Neural crest cell (in vitro differentiated cells): ENCODE measurements around the gene ST7. TPM values are rescaled to one million over a fixed set of nuclear protein-coding genes. Genes with fewer than 3 reads are reported as not detected.

Experiments
- DNase-seq: peaks from one replicate; pipeline ENCODE4 v3.0.0; 2021; ENCODE audit warnings: low read depth, mixed read lengths, low spot score
- H3K27ac Mint-ChIP-seq: one replicate; pipeline ENCODE4 v1.8.0; 2021; ENCODE audit warnings: mild to moderate bottlenecking, mixed read lengths; ENCODE audit not compliant: unreplicated experiment
- H3K27me3 Mint-ChIP-seq: 2 replicates; pipeline ENCODE4 v1.8.0; 2021; ENCODE audit warnings: low read depth, mild to moderate bottlenecking, mixed read lengths
- H3K36me3 Mint-ChIP-seq: 2 replicates; pipeline ENCODE4 v1.8.0; 2021; ENCODE audit warnings: low read depth, mild to moderate bottlenecking, mixed read lengths
- H3K4me1 Mint-ChIP-seq: 2 replicates; pipeline ENCODE4 v1.8.0; 2021; ENCODE audit warnings: mixed read lengths
- H3K4me3 Mint-ChIP-seq: one replicate; pipeline ENCODE4 v1.8.0; 2021; ENCODE audit warnings: mild to moderate bottlenecking, mixed read lengths
- H3K9me3 Mint-ChIP-seq: 2 replicates; pipeline ENCODE4 v1.8.0; 2021; ENCODE audit warnings: mixed read lengths
- CTCF ChIP-seq: fragments of 200-600 bp; sonication (generic); conservative IDR thresholded peaks from 2 replicates; pipeline ENCODE4 v1.5.0; 2021; ENCODE audit warnings: antibody characterized with exemption, mild to moderate bottlenecking
- total RNA-seq: library from RNA; stranded (reverse); gene quantifications from 2 replicates; pipeline ENCODE4 v1.2.1, GENCODE V29; 2021

The ST7 gene
- total RNA-seq, 1 donor from 2014 or later, result 22.4 TPM

GRCh38 chr7:117178600-117178999, 225.3 kb downstream of the ST7 start:
- no peak for TF ChIP-seq CTCF
- no peaks in the 10 kb centered on the region for H3K9me3 Mint-ChIP-seq
- no peak overlapping the region for H3K27ac Mint-ChIP-seq
- H3K27me3 Mint-ChIP-seq, result no peaks in the 10 kb centered on the region
- no peak for DNase-seq
- H3K36me3 Mint-ChIP-seq, result peaks cover 13% of the 10 kb centered on the region
- H3K4me1 Mint-ChIP-seq, result no peaks in the 10 kb centered on the region
- H3K4me3 Mint-ChIP-seq, result no peak overlapping the region

GRCh38 chr7:117179701-117180100, 226.4 kb downstream of the ST7 start:
- H3K27me3 Mint-ChIP-seq, result no peaks in the 10 kb centered on the region
- peaks cover 13% of the 10 kb centered on the region for H3K36me3 Mint-ChIP-seq
- no peak for DNase-seq
- TF ChIP-seq CTCF, result no peak
- no peak overlapping the region for H3K27ac Mint-ChIP-seq
- no peak overlapping the region for H3K4me3 Mint-ChIP-seq
- no peaks in the 10 kb centered on the region for H3K4me1 Mint-ChIP-seq
- H3K9me3 Mint-ChIP-seq, result no peaks in the 10 kb centered on the region

GRCh38 chr7:117183729-117184128, 230.4 kb downstream of the ST7 start:
- TF ChIP-seq CTCF, result no peak
- Mint-ChIP-seq H3K27ac (no peak overlapping the region), H3K4me1 (no peaks in the 10 kb centered on the region), H3K27me3 (no peaks in the 10 kb centered on the region), H3K9me3 (no peaks in the 10 kb centered on the region), H3K36me3 (peaks cover 5% of the 10 kb centered on the region), H3K4me3 (no peak overlapping the region)
- DNase-seq, result no peak

GRCh38 chr7:117184367-117184766, 231.1 kb downstream of the ST7 start:
- H3K4me1 Mint-ChIP-seq, result no peaks in the 10 kb centered on the region
- no peaks in the 10 kb centered on the region for H3K27me3 Mint-ChIP-seq
- no peaks in the 10 kb centered on the region for H3K9me3 Mint-ChIP-seq
- no peak overlapping the region for H3K27ac Mint-ChIP-seq
- peaks cover 5% of the 10 kb centered on the region for H3K36me3 Mint-ChIP-seq
- H3K4me3 Mint-ChIP-seq, result no peak overlapping the region
- no peak for DNase-seq
- no peak for TF ChIP-seq CTCF

GRCh38 chr7:117185124-117185523, 231.8 kb downstream of the ST7 start:
- Mint-ChIP-seq H3K27me3 (no peaks in the 10 kb centered on the region), H3K27ac (no peak overlapping the region), H3K36me3 (peaks cover 5% of the 10 kb centered on the region), H3K4me1 (no peaks in the 10 kb centered on the region), H3K4me3 (no peak overlapping the region), H3K9me3 (no peaks in the 10 kb centered on the region)
- no peak for TF ChIP-seq CTCF
- no peak for DNase-seq
